Testis (tissue), 2 donors: ENCODE results near the gene BNC2.

ENCODE experiments used
- CTCF ChIP-seq, 3 experiments: fragments of 450-650 bp in 2 of 3; fragments of 200-600 bp in 1 of 3; sonication (generic) in 1 of 3; IDR thresholded peaks; one replicate each; pipeline ENCODE4 v1.5.1; 2016 to 2019; ENCODE audit warnings: antibody characterized with exemption in 3 of 3, mild to moderate bottlenecking in 2 of 3, moderate library complexity in 1 of 3
- POLR2A ChIP-seq: fragments of 450-650 bp; IDR thresholded peaks from one replicate; pipeline ENCODE4 v1.6.1; 2017; ENCODE audit warnings: antibody characterized with exemption, mild to moderate bottlenecking, moderate library complexity

GRCh38 chr9:16773116-16773515, 97.4 kb downstream of the BNC2 start:
- TF ChIP-seq CTCF (IDR thresholded peaks at IDR 0.05), result no peak
- no peak for TF ChIP-seq POLR2A
